ENCODE results near the gene FIBCD1. TPM values are rescaled to one million over a fixed set of nuclear protein-coding genes. Genes with fewer than 3 reads are reported as not detected.

The FIBCD1 gene
- polyA plus RNA-seq, 6 donors from 2014 or later, result not detected

GRCh38 chr9:130865921-130866320 is 73.1 kb downstream of the FIBCD1 start:
- DNase-seq, result no peak
- no peak overlapping the region for H3K27ac Mint-ChIP-seq
- H3K4me1 Mint-ChIP-seq, result peaks cover 6 to 9% (median 7%) of the 10 kb centered on the region in 3 donors
- H3K9me3 Mint-ChIP-seq, result no peaks in the 10 kb centered on the region
- ATAC-seq (ENCODE audit: low read depth in 2 of 2), result no peak
- H3K4me3 Mint-ChIP-seq, result no peak overlapping the region
- H3K36me3 Mint-ChIP-seq, result no peaks in the 10 kb centered on the region
- no peaks in the 10 kb centered on the region for H3K27me3 Mint-ChIP-seq

DNA sequence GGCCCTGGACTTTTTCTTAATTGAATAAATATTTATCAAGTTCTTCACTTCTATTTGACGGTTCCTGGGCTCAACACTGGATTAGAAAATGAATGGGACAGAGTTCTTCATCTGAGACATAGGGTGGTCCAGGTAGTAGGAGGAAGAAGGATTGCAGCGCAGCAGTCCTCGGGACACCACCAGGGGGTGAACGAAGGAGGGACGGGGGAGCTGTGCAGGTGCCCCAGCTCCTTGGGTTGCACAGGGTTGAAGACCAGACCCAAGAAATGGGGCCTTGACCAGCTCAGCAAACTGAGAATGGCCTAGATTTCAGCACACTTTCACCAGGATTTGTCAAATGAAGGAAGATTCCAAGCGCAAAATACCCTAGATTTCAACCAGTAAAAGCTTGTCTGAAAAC is 74.5 kb downstream of the FIBCD1 start:
- no peaks in the 10 kb centered on the region for H3K27me3 Mint-ChIP-seq
- H3K27ac Mint-ChIP-seq, result no peak overlapping the region
- peaks cover 4 to 6% (median 4%) of the 10 kb centered on the region in 3 donors for H3K4me1 Mint-ChIP-seq
- ATAC-seq (ENCODE audit: low read depth in 2 of 2), result no peak
- DNase-seq, result no peak
- H3K9me3 Mint-ChIP-seq, result no peaks in the 10 kb centered on the region
- no peaks in the 10 kb centered on the region for H3K36me3 Mint-ChIP-seq
- H3K4me3 Mint-ChIP-seq, result no peak overlapping the region

- no peaks in the 10 kb centered on the region for H3K27me3 Mint-ChIP-seq
- H3K4me1 Mint-ChIP-seq, result peaks cover 4 to 6% (median 4%) of the 10 kb centered on the region in 3 donors
- DNase-seq, result no peak
- no peak overlapping the region for H3K4me3 Mint-ChIP-seq
- H3K27ac Mint-ChIP-seq, result peak overlapping the region in 2 of 6 donors; percentile 7 to 34
- no peaks in the 10 kb centered on the region for H3K9me3 Mint-ChIP-seq
- ATAC-seq (ENCODE audit: low read depth in 2 of 2), result no peak
- H3K36me3 Mint-ChIP-seq, result no peaks in the 10 kb centered on the region
Observed at GRCh38 chr9:130862747-130863146, 76.3 kb downstream of the FIBCD1 start.

DNA sequence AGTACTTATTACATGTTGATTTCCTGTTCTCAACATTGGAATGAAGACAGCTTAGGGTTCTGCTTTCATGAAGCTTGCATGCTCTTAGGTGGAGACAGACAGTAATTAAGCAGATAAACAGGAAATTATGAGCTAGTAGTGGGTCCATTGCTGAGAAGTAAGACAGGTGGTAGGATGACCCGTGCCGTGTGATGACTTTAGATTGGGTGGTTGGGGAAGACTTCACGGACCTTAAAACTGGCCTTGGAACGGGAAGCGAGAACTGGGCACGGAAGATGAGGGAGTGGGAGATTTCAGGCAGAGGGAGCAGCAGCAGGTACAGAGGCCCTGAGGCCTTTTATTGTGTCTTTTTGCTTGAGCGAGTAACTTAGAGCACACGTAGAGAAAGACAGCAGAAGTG is 76.8 kb downstream of the FIBCD1 start:
- ATAC-seq (ENCODE audit: low read depth in 2 of 2), result no peak
- Mint-ChIP-seq H3K4me3 (no peak overlapping the region), H3K27me3 (no peaks in the 10 kb centered on the region), H3K4me1 (peaks cover 4 to 6% (median 4%) of the 10 kb centered on the region in 3 donors), H3K36me3 (no peaks in the 10 kb centered on the region), H3K27ac (peak overlapping the region in 1 of 6 donors; percentile 81), H3K9me3 (no peaks in the 10 kb centered on the region)
- no peak for DNase-seq

- no peak for ATAC-seq (ENCODE audit: low read depth in 2 of 2)
- Mint-ChIP-seq H3K27ac (peak overlapping the region in 2 of 6 donors; percentile 28 to 88), H3K4me1 (peaks cover 4 to 6% (median 4%) of the 10 kb centered on the region in 3 donors), H3K4me3 (no peak overlapping the region), H3K9me3 (no peaks in the 10 kb centered on the region), H3K36me3 (no peaks in the 10 kb centered on the region), H3K27me3 (no peaks in the 10 kb centered on the region)
- DNase-seq, result no peak
Observed at GRCh38 chr9:130861372-130862180, 77.5 kb downstream of the FIBCD1 start.

GRCh38 chr9:130860458-130861316 is 78.4 kb downstream of the FIBCD1 start:
- H3K36me3 Mint-ChIP-seq, result peaks cover 0 to under 1% of the 10 kb centered on the region in 2 donors
- DNase-seq, result no peak
- H3K27me3 Mint-ChIP-seq, result no peaks in the 10 kb centered on the region
- ATAC-seq (ENCODE audit: low read depth in 2 of 2), result no peak
- H3K9me3 Mint-ChIP-seq, result no peaks in the 10 kb centered on the region
- no peak overlapping the region for H3K27ac Mint-ChIP-seq
- H3K4me1 Mint-ChIP-seq, result no peaks in the 10 kb centered on the region
- no peak overlapping the region for H3K4me3 Mint-ChIP-seq

GRCh38 chr9:130858739-130859705 is 80.0 kb downstream of the FIBCD1 start:
- Mint-ChIP-seq H3K9me3 (no peaks in the 10 kb centered on the region), H3K27ac (no peak overlapping the region), H3K4me3 (no peak overlapping the region), H3K4me1 (no peaks in the 10 kb centered on the region), H3K27me3 (no peaks in the 10 kb centered on the region), H3K36me3 (peaks cover 0 to 5% of the 10 kb centered on the region in 2 donors)
- DNase-seq (no peak), ATAC-seq (ENCODE audit: low read depth in 2 of 2) (no peak)

DNA sequence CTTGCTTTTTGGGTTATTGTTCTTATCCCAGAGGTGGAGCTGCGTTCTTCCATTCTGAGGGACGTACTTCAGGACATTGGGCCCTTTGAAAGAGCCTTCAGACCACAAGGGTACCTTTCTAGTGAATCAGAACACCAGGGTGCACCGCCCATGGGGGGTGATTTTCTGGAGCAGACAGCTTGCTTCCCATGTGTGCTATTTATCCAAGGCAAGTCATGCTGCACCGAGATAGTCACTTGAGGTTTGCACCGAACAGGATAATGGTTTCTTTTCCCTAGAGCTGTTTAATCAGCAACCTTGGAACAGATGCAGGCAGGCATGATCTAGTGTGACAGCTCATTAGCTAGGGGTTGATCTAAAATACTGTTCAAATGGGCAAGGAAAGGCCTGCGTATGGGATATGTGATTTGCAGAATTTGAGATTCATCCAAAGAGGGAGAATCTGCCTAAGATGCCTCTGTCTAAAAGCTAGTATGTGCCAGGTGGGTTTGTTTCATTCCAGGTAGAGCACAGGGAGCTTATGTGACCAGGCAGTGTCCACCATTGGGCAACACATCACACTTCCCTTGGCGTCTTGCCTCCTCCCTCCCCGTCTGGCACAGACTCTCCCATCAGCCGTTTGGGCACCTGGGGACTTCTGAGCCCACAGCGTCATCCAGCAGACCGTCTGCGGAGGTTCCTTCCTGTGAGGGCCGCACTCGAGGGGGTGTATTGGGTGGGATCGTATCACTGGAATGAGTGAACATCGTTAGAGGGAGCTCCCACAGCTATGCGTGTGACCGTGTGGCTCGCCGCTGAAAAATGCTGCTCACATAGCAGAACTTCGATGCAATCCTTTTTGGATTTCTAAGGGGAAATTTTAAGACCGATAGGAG is 80.9 kb downstream of the FIBCD1 start:
- Mint-ChIP-seq H3K4me1 (no peaks in the 10 kb centered on the region), H3K36me3 (peaks cover 0 to 5% of the 10 kb centered on the region in 2 donors), H3K27ac (peak overlapping the region in 1 of 6 donors; percentile 56), H3K9me3 (no peaks in the 10 kb centered on the region), H3K4me3 (no peak overlapping the region), H3K27me3 (no peaks in the 10 kb centered on the region)
- DNase-seq (no peak), ATAC-seq (ENCODE audit: low read depth in 2 of 2) (no peak)

GRCh38 chr9:130856474-130856873 is 82.6 kb downstream of the FIBCD1 start:
- DNase-seq, result no peak
- no peak for ATAC-seq (ENCODE audit: low read depth in 2 of 2)
- Mint-ChIP-seq H3K4me1 (no peaks in the 10 kb centered on the region), H3K27me3 (no peaks in the 10 kb centered on the region), H3K27ac (no peak overlapping the region), H3K9me3 (no peaks in the 10 kb centered on the region), H3K4me3 (no peak overlapping the region), H3K36me3 (peaks cover 0 to 5% of the 10 kb centered on the region in 2 donors)

DNA sequence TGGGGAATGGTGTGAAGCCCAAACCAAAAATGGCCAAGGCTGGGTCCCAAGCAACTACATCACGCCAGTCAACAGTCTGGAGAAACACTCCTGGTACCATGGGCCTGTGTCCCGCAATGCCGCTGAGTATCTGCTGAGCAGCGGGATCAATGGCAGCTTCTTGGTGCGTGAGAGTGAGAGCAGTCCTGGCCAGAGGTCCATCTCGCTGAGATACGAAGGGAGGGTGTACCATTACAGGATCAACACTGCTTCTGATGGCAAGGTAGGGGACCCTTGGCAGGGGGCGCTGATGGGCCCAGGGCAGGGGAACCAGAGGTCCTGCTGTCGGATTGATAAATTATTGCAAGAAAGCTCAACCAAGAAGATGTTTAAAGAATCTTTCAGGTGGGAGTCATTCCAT is 84.2 kb downstream of the FIBCD1 start:
- Mint-ChIP-seq H3K4me3 (no peak overlapping the region), H3K9me3 (no peaks in the 10 kb centered on the region), H3K27ac (peak overlapping the region in 1 of 6 donors; percentile 51), H3K36me3 (peaks cover 0 to 5% of the 10 kb centered on the region in 2 donors), H3K4me1 (peaks cover 0 to 2% (median 0%) of the 10 kb centered on the region in 3 donors), H3K27me3 (no peaks in the 10 kb centered on the region)
- no peak for DNase-seq
- ATAC-seq (ENCODE audit: low read depth in 2 of 2), result no peak

DNA sequence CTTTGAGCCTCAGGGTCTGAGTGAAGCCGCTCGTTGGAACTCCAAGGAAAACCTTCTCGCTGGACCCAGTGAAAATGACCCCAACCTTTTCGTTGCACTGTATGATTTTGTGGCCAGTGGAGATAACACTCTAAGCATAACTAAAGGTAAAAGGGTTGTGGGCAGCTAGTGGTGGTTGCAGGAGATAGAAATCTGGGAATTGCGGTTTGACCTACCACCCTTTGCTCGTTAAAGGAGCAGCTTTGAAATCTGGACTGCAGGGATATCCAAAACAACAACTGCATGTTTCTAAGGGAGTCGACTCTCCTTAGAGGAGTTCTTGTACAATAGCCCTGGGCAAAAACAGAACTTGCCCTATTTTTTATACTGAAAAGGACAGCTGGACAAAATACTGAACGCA is 85.0 kb downstream of the FIBCD1 start:
- no peak for DNase-seq
- H3K9me3 Mint-ChIP-seq, result no peaks in the 10 kb centered on the region
- no peak overlapping the region for H3K27ac Mint-ChIP-seq
- no peaks in the 10 kb centered on the region for H3K27me3 Mint-ChIP-seq
- no peak for ATAC-seq (ENCODE audit: low read depth in 2 of 2)
- H3K4me1 Mint-ChIP-seq, result peaks cover 0 to 4% (median 0%) of the 10 kb centered on the region in 3 donors
- no peak overlapping the region for H3K4me3 Mint-ChIP-seq
- H3K36me3 Mint-ChIP-seq, result peaks cover 0 to 5% of the 10 kb centered on the region in 2 donors

DNA sequence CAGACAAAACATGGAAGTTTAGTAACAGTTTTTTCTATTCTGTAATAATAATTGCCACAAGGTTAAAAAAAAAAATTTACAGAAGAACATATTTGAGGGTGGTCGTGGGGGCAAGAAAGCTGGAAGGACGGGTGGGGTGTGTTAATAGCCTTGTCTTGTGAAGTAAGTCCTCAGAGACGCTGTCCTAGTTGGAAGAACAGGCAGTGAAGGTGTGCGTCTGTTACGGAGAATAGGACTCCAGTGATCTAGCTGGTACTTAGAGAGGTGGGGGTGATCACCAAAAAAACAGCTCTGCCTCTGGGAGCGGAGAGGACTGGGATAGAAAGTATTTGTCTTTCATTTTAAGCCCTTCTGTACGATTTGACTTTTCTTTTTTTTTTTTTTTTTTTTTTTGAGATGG is 86.2 kb downstream of the FIBCD1 start:
- no peaks in the 10 kb centered on the region for H3K9me3 Mint-ChIP-seq

More for the DNA sequence above, 86.2 kb downstream of the FIBCD1 start:
- no peak overlapping the region for H3K4me3 Mint-ChIP-seq
- no peaks in the 10 kb centered on the region for H3K27me3 Mint-ChIP-seq
- DNase-seq (no peak), ATAC-seq (ENCODE audit: low read depth in 2 of 2) (no peak)
- peak overlapping the region in 1 of 6 donors; percentile 17 for H3K27ac Mint-ChIP-seq
- H3K36me3 Mint-ChIP-seq, result peaks cover 0 to 5% of the 10 kb centered on the region in 2 donors
- H3K4me1 Mint-ChIP-seq, result peaks cover 0 to 4% (median 0%) of the 10 kb centered on the region in 3 donors
